Activated CD4-positive, alpha-beta T cell treated with anti-CD3 and anti-CD28 coated beads, Interleukin-2, amount 10 ng/mL, durations not matched to agents 24 days and 14 days (primary cell): Measurements from ENCODE around the gene SMIM10L2A. TPM values are rescaled to one million over a fixed set of nuclear protein-coding genes. Genes with fewer than 3 reads are reported as not detected.
A peak's percentile ranks its signal among the peaks of the same experiment; 100 is the strongest.

Source experiments
- DNase-seq: peaks from one replicate; pipeline ENCODE4 v3.0.0; 2022
- H3K27ac Mint-ChIP-seq: one replicate; pipeline ENCODE4 v1.8.0; 2022; ENCODE audit warnings: mild to moderate bottlenecking, mixed read lengths
- H3K27me3 Mint-ChIP-seq: one replicate; pipeline ENCODE4 v1.8.0; 2022; ENCODE audit warnings: mixed read lengths
- H3K36me3 Mint-ChIP-seq: one replicate; pipeline ENCODE4 v1.8.0; 2022; ENCODE audit warnings: low read depth, mild to moderate bottlenecking, mixed read lengths
- H3K4me1 Mint-ChIP-seq: one replicate; pipeline ENCODE4 v1.8.0; 2021; ENCODE audit warnings: mixed read lengths
- H3K4me3 Mint-ChIP-seq: one replicate; pipeline ENCODE4 v1.8.0; 2022; ENCODE audit warnings: mild to moderate bottlenecking, moderate library complexity, mixed read lengths
- H3K9me3 Mint-ChIP-seq: one replicate; pipeline ENCODE4 v1.8.0; 2021; ENCODE audit warnings: mixed read lengths
- intact Hi-C: fragments of 100-400 bp; cut with micrococcal nuclease; formaldehyde crosslinking; loops from one replicate; pipeline ENCODE4 v1.15.1; 2023
- total RNA-seq: library from RNA; stranded (reverse); gene quantifications from 2 replicates; pipeline ENCODE4 v1.2.3, GENCODE V29; 2022

Gene SMIM10L2A
- total RNA-seq = 1.2 and 1.3 TPM in 2 replicates

GRCh38 chrX:135421932-135422809, at the start of gene SMIM10L2A:
Gene SMIM10L2A, plus strand, starts transcription at chrX:135421944. Its CDS starts 188 bp downstream, at chrX:135422132.
- Mint-ChIP-seq H3K27ac (no peak within 1 kb of the TSS), H3K36me3 (no peaks in the 10 kb centered on the region), H3K4me3 (peak within 1 kb of the TSS; percentile 68), H3K9me3 (no peaks in the 10 kb centered on the region), H3K27me3 (peaks cover 13% of the 10 kb centered on the region), H3K4me1 (peaks cover 7% of the 10 kb centered on the region)
- no peak for DNase-seq
- intact Hi-C loops = loop anchor here (1.0 to 10.0 kb wide), 3 partner anchors 37 to 553 kb away; partner anchors contain the start of gene MMGT1

DNA sequence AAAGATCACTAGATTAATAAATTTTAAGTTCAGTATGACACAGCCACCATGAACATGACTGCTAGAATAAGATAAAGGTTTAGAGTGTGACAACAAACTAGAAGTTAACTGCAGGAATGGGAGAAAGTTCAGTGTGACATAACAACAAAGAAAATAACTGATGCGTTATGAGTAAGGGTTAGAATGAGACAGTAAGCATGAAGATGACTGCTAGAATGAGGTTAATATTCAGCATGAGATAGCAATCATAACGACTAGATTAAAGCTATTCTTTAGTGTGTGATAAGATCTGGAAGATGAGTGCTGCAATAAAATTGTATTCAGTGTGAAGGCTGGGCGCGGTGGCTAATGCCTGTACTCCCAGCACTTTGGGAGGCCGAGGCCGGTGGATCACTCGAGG, 48.4 kb upstream of the SMIM10L2A start:
- no peak overlapping the region for H3K4me3 Mint-ChIP-seq
- intact Hi-C loops = no loop called here
- H3K27ac Mint-ChIP-seq = no peak overlapping the region
- no peak for DNase-seq
- H3K4me1 Mint-ChIP-seq = peaks cover 11% of the 10 kb centered on the region
- no peaks in the 10 kb centered on the region for H3K27me3 Mint-ChIP-seq
- peaks cover 5% of the 10 kb centered on the region for H3K36me3 Mint-ChIP-seq
- peaks cover 9% of the 10 kb centered on the region for H3K9me3 Mint-ChIP-seq

DNA sequence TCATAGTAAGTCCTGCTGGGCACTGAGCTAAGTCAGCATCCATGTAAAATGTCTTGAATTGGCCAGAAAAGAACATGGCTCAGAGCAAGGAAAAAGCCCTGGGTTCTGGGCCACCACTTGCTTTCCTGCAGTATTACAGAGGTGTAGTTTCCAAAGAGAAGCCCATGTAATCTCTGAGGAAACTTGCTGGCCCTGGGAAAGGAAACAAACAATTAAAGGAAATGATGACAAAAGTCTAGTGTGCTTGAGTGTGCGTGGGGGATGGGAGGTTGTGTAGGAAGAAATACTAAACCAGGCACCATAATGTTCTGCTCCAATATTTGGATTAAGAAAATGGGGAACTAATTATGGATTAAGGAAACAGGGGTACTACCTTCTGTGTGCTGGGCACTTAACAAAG, 39.5 kb upstream of the SMIM10L2A start:
- Mint-ChIP-seq H3K4me3 (peak overlapping the region; percentile 75), H3K27ac (peak overlapping the region; percentile 66), H3K27me3 (no peaks in the 10 kb centered on the region), H3K36me3 (peaks cover 1% of the 10 kb centered on the region), H3K4me1 (peaks cover 33% of the 10 kb centered on the region), H3K9me3 (peaks cover 5% of the 10 kb centered on the region)
- no peak for DNase-seq
- intact Hi-C loops = loop anchor here (5.0 kb wide), 1 partner anchor 50 kb away; no protein-coding TSS in a partner anchor

DNA sequence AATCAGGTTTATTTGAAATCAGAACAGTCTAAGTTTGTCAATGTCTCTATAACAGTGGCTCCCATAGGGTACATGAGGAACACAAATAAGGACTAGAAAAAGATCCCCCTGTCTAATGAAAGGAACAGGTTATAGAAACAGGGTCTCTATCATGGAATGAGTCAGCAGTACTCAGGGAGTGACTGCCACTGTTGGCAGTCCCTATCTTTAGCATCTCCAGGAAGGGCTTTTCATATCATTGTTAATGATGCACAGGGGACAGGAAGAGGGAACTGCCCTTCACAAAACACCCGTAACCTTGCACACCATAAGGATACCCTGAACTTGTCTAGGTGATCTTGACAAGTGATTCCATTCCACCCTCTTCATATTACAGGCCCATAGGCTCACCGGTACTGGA, 38.5 kb upstream of the SMIM10L2A start:
- Mint-ChIP-seq H3K27me3 (no peaks in the 10 kb centered on the region), H3K9me3 (peaks cover 5% of the 10 kb centered on the region), H3K4me3 (peak overlapping the region; percentile 75), H3K4me1 (peaks cover 31% of the 10 kb centered on the region), H3K36me3 (peaks cover 1% of the 10 kb centered on the region), H3K27ac (peak overlapping the region; percentile 85)
- DNase-seq = peak; percentile 61
- intact Hi-C loops = loop anchor here (5.0 kb wide), 1 partner anchor 49 kb away; no protein-coding TSS in a partner anchor

DNA sequence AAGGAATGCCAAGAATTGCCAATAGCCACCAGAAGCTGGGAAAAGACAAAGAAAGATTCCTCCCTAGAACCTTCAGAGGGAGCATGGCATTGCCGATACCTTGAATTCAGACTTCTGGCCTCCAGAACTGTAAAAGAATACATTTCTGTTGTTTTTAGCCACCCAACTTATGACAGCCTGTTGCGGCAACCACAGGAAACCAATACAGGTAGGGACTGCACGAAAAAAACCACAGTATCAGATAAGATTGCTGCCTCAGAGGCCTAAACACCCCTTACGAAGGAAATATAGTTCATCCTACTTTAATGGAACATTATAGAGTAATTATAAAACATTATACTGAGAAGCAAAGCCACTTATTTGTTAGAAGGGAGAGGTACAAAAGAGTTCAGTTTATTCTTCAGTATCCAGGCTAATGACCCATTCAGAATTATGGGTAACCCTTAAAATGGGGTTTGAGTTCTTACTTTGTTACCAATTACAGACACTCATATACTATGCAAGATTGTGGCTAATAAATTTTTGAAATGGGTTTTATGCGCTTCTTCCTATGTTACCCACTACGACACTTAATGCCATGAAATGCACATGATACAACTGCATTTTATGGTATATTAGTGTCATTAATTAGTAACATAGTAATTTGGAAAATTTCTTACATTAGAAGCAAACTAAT, 37.4 kb upstream of the SMIM10L2A start:
- Mint-ChIP-seq H3K4me3 (peak overlapping the region; percentile 75), H3K27me3 (no peaks in the 10 kb centered on the region), H3K4me1 (peaks cover 33% of the 10 kb centered on the region), H3K27ac (peak overlapping the region; percentile 85), H3K36me3 (peaks cover 1% of the 10 kb centered on the region), H3K9me3 (peaks cover 5% of the 10 kb centered on the region)
- intact Hi-C loops = loop anchor here (2.0 to 5.0 kb wide), 2 partner anchors 37 to 48 kb away; partner anchors contain the start of gene SMIM10L2A
- peak; percentile 85 for DNase-seq

- no peak for DNase-seq
- Mint-ChIP-seq H3K9me3 (no peaks in the 10 kb centered on the region), H3K4me1 (peaks cover 21% of the 10 kb centered on the region), H3K27ac (no peak overlapping the region), H3K27me3 (no peaks in the 10 kb centered on the region), H3K4me3 (no peak overlapping the region), H3K36me3 (no peaks in the 10 kb centered on the region)
- intact Hi-C loops = no loop called here
Measured at GRCh38 chrX:135388841-135389240, 32.9 kb upstream of the SMIM10L2A start.

DNA sequence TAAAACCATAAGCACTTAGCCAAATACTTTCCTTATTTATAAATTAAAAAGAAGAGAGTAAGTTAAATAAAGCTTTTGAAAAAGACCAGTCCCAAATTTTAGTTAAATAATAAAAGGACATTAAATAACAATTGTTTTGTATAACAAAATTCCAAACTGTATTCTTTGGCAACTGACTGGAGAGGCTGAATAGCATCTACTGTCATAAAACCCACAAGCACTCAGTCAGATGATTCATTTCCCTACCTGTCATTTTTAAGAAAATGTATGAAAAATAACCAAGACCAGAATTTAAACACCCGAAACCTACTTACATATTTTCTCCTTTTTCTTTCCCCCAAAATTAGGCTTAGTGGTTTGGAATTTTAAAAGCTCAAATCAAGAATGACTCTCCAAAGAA, 32.5 kb upstream of the SMIM10L2A start:
- Mint-ChIP-seq H3K4me3 (peak overlapping the region; percentile 36), H3K27ac (peak overlapping the region; percentile 57), H3K27me3 (no peaks in the 10 kb centered on the region), H3K4me1 (peaks cover 17% of the 10 kb centered on the region), H3K9me3 (no peaks in the 10 kb centered on the region), H3K36me3 (no peaks in the 10 kb centered on the region)
- no peak for DNase-seq
- intact Hi-C loops = no loop called here

DNA sequence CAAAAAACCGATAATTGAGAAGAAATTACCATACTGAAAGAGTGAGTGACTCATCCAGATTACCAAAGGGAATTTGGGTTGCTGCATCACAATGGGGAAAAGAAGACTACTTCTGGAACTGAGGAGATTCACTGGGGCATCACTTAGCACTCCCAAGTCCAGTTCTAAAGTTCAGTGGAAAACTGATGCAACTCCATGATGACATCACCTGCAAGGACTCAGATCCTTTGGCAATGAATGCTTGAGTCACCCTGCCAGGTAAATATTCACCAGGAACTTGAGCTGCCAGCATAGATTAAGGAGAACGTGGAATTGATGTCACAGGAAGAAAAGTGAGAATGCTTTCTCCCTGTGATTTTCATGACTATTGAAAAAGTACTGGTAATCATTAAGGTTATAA, 32.0 kb upstream of the SMIM10L2A start:
- Mint-ChIP-seq H3K4me1 (peaks cover 15% of the 10 kb centered on the region), H3K27ac (peak overlapping the region; percentile 57), H3K4me3 (peak overlapping the region; percentile 36), H3K9me3 (no peaks in the 10 kb centered on the region), H3K36me3 (no peaks in the 10 kb centered on the region), H3K27me3 (no peaks in the 10 kb centered on the region)
- intact Hi-C loops = no loop called here
- no peak for DNase-seq

GRCh38 chrX:135391734-135392133, 30.0 kb upstream of the SMIM10L2A start:
- DNase-seq = no peak
- Mint-ChIP-seq H3K27ac (no peak overlapping the region), H3K4me1 (peaks cover 15% of the 10 kb centered on the region), H3K27me3 (no peaks in the 10 kb centered on the region), H3K4me3 (no peak overlapping the region), H3K9me3 (no peaks in the 10 kb centered on the region), H3K36me3 (no peaks in the 10 kb centered on the region)
- intact Hi-C loops = no loop called here

DNA sequence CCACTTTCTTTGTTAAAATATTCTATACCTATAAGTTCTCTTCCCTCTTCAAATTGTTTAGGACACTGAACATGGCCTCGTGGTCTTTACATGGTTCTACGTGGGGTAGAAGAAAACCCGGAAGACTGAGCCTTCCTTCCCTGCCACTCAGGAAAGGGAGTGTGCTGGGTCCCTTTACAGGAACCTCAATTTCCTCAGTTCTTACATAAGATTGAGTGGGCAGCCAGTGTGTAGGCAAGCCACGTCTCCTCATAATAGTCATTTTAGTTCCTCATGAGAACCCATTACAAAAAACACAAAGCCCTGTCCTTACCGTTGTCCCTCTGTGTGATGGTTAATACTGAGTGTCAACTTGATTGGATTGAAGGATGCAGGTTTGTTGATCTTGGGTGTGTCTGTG, 28.7 kb upstream of the SMIM10L2A start:
- Mint-ChIP-seq H3K4me3 (no peak overlapping the region), H3K36me3 (no peaks in the 10 kb centered on the region), H3K27ac (no peak overlapping the region), H3K9me3 (no peaks in the 10 kb centered on the region), H3K4me1 (peaks cover 15% of the 10 kb centered on the region), H3K27me3 (no peaks in the 10 kb centered on the region)
- intact Hi-C loops = no loop called here
- DNase-seq = no peak

- Mint-ChIP-seq H3K4me1 (peaks cover 6% of the 10 kb centered on the region), H3K27me3 (no peaks in the 10 kb centered on the region), H3K9me3 (no peaks in the 10 kb centered on the region), H3K4me3 (no peak overlapping the region), H3K27ac (no peak overlapping the region), H3K36me3 (no peaks in the 10 kb centered on the region)
- no peak for DNase-seq
- intact Hi-C loops = no loop called here
Measured at GRCh38 chrX:135395064-135395463, 26.7 kb upstream of the SMIM10L2A start.

GRCh38 chrX:135396109-135396508, 25.6 kb upstream of the SMIM10L2A start:
- Mint-ChIP-seq H3K27me3 (no peaks in the 10 kb centered on the region), H3K4me3 (no peak overlapping the region), H3K9me3 (no peaks in the 10 kb centered on the region), H3K27ac (no peak overlapping the region), H3K4me1 (peaks cover 2% of the 10 kb centered on the region), H3K36me3 (no peaks in the 10 kb centered on the region)
- intact Hi-C loops = no loop called here
- DNase-seq = no peak

- H3K27ac Mint-ChIP-seq = no peak overlapping the region
- no peak for DNase-seq
- intact Hi-C loops = no loop called here
- no peaks in the 10 kb centered on the region for H3K27me3 Mint-ChIP-seq
- H3K4me3 Mint-ChIP-seq = no peak overlapping the region
- H3K36me3 Mint-ChIP-seq = no peaks in the 10 kb centered on the region
- H3K4me1 Mint-ChIP-seq = peaks cover 2% of the 10 kb centered on the region
- H3K9me3 Mint-ChIP-seq = no peaks in the 10 kb centered on the region
Measured at GRCh38 chrX:135396566-135396965, 25.2 kb upstream of the SMIM10L2A start.

- Mint-ChIP-seq H3K4me1 (peaks cover 3% of the 10 kb centered on the region), H3K27me3 (no peaks in the 10 kb centered on the region), H3K4me3 (no peak overlapping the region), H3K27ac (no peak overlapping the region), H3K9me3 (no peaks in the 10 kb centered on the region), H3K36me3 (no peaks in the 10 kb centered on the region)
- intact Hi-C loops = no loop called here
- no peak for DNase-seq
Measured at GRCh38 chrX:135397652-135398051, 24.1 kb upstream of the SMIM10L2A start.
